Esophagus muscularis mucosa (tissue), 3 donors: ENCODE results near the gene MICU1.
A peak's percentile ranks its signal among the peaks of the same experiment; 100 is the strongest.

ENCODE experiments used
- POLR2A ChIP-seq: fragments of 450-650 bp; IDR thresholded peaks from one replicate; pipeline ENCODE4 v1.6.1; 2017; ENCODE audit warnings: antibody characterized with exemption, moderate library complexity, mild to moderate bottlenecking, low read depth
- TF ChIP-seq, protein P1 (sequence below), 3 experiments: fragments of 200-600 bp in 2 of 3; fragments of 450-650 bp in 1 of 3; sonication (generic) in 2 of 3; IDR thresholded peaks; one replicate each; pipeline ENCODE4 v1.5.1; 2017 to 2019; ENCODE audit warnings: antibody characterized with exemption in 3 of 3, mild to moderate bottlenecking in 2 of 3, moderate library complexity in 1 of 3

DNA sequence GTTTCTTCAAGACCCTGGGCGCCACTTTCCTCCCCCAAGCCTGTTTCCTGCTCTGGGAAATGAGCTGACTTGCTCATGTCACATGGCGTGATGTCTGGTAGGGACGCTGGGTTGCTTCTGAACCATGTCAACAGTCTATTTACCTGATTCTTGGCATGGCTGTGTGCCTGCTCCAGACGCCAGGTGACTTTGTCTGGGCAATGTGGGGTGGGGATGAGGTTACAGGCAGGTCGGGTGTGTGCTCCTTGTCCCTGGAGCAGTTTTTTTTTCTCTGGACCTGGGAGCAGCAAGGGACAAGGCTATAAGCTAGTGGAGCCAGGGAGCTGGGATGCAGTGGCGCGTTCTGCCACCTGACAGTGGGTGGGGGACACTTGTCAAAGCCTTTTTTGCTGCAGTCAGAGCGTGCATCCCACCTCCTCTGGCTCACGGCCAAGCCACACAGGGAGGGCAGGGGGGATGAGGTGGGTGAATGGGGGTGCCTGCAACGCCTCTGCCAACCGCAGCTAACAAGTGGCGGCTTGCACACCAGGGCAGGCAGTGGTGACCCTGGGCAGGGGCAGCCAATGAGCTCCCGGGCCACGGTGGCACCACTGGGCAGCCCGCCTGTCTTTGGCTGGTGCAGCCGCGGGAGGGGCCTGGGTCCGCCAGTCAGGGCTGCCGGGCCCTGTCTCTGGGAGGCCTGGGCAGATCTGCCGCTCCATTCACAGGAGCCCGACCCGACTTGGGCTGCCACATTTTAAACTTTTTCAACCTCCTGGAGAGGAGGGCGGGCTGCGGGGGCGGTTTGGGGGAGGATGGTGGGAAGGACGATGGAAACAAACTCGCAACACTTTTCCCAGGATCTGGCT is 294.1 kb downstream of the MICU1 start:
- TF ChIP-seq, protein P1, sequence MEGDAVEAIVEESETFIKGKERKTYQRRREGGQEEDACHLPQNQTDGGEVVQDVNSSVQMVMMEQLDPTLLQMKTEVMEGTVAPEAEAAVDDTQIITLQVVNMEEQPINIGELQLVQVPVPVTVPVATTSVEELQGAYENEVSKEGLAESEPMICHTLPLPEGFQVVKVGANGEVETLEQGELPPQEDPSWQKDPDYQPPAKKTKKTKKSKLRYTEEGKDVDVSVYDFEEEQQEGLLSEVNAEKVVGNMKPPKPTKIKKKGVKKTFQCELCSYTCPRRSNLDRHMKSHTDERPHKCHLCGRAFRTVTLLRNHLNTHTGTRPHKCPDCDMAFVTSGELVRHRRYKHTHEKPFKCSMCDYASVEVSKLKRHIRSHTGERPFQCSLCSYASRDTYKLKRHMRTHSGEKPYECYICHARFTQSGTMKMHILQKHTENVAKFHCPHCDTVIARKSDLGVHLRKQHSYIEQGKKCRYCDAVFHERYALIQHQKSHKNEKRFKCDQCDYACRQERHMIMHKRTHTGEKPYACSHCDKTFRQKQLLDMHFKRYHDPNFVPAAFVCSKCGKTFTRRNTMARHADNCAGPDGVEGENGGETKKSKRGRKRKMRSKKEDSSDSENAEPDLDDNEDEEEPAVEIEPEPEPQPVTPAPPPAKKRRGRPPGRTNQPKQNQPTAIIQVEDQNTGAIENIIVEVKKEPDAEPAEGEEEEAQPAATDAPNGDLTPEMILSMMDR (IDR thresholded peaks at IDR 0.05): peak in 2 of 3 experiments; percentile 45 to 46
- no peak for TF ChIP-seq POLR2A
